HG03139 (cell line): ENCODE data around the gene SAMD15.
"Not testable (repeated sequence)": the region's sequence is repeated elsewhere in the genome, so short reads cannot be mapped to it uniquely, and the experiment has no call there.

Experiments
- ATAC-seq: cut with Tn5 transposase; IDR thresholded peaks from one replicate; pipeline ENCODE4 v1.9.1; 2021; ENCODE audit not compliant: unreplicated experiment

SAMD15 gene

GRCh38 chr14:77376771-77377501 is at the start of gene SAMD15, which contains the start of gene TMED8:
Gene SAMD15, plus strand, starts transcription at chr14:77377379. Its CDS starts 40 bp downstream, at chr14:77377419.
Gene TMED8, minus strand, starts transcription at chr14:77377094. Its CDS starts 41 bp downstream, at chr14:77377053.
- peak; percentile 74 for ATAC-seq

GRCh38 chr14:77329872-77330271 is 47.3 kb upstream of the SAMD15 start:
- ATAC-seq, result no peak

- ATAC-seq, result no peak
These were observed 41.6 kb upstream of the SAMD15 start for GRCh38 chr14:77335576-77335975.

- not testable (repeated sequence) for ATAC-seq
These were observed 39.9 kb upstream of the SAMD15 start for GRCh38 chr14:77337255-77337654.

GRCh38 chr14:77337880-77338279 is 39.3 kb upstream of the SAMD15 start:
- ATAC-seq, result no peak

- ATAC-seq, result no peak
These were observed 38.9 kb upstream of the SAMD15 start for GRCh38 chr14:77338302-77338701.

- ATAC-seq, result no peak
These were observed 37.8 kb upstream of the SAMD15 start for GRCh38 chr14:77339407-77339806.

GRCh38 chr14:77340389-77340788 is 36.8 kb upstream of the SAMD15 start:
- ATAC-seq, result no peak

GRCh38 chr14:77342726-77343397 is 34.3 kb upstream of the SAMD15 start:
- ATAC-seq, result no peak

- ATAC-seq, result no peak
These were observed 33.5 kb upstream of the SAMD15 start for GRCh38 chr14:77343662-77344061.

GRCh38 chr14:77344377-77344996 is 32.7 kb upstream of the SAMD15 start:
- ATAC-seq, result no peak

- ATAC-seq, result no peak
These were observed 30.7 kb upstream of the SAMD15 start for GRCh38 chr14:77346495-77346894.

GRCh38 chr14:77347751-77348150 is 29.4 kb upstream of the SAMD15 start:
- ATAC-seq, result no peak

- ATAC-seq, result no peak
These were observed 23.6 kb upstream of the SAMD15 start for GRCh38 chr14:77353469-77354141.

GRCh38 chr14:77355811-77356210 is 21.4 kb upstream of the SAMD15 start:
- no peak for ATAC-seq

GRCh38 chr14:77356899-77357298 is 20.3 kb upstream of the SAMD15 start:
- ATAC-seq, result no peak

- ATAC-seq, result no peak
These were observed 17.6 kb upstream of the SAMD15 start for GRCh38 chr14:77359626-77360025.

GRCh38 chr14:77364146-77364545 is 13.0 kb upstream of the SAMD15 start:
- no peak for ATAC-seq

GRCh38 chr14:77369285-77369684 is 7.9 kb upstream of the SAMD15 start:
- ATAC-seq, result no peak

GRCh38 chr14:77372304-77372841 is 4.8 kb upstream of the SAMD15 start:
- no peak for ATAC-seq
